Kidney epithelial cell (primary cell): Measurements from ENCODE around the gene HCRTR1. TPM values are rescaled to one million over a fixed set of nuclear protein-coding genes. Genes with fewer than 3 reads are reported as not detected.

Experiments used
- DNase-seq: peaks from one replicate; pipeline ENCODE4 v3.0.0-alpha.2; 2010; ENCODE audit warnings: low read depth
- H3K27me3 ChIP-seq: 2 replicates; pipeline ENCODE4 v1.6.0; 2011; ENCODE audit warnings: low read length; ENCODE audit not compliant: control insufficient read depth, insufficient read depth
- H3K36me3 ChIP-seq: 2 replicates; pipeline ENCODE4 v1.5.1; 2011; ENCODE audit warnings: low read length; ENCODE audit not compliant: control insufficient read depth, insufficient read depth
- H3K4me3 ChIP-seq: 2 replicates; pipeline ENCODE4 v1.5.1; 2011; ENCODE audit warnings: low read depth, mild to moderate bottlenecking, control low read depth, low read length
- total RNA-seq: library from RNA; depleted of rRNA; stranded (reverse); fragments of >200 nt; gene quantifications from 2 replicates; pipeline ENCODE4 v1.2.3, GENCODE V29; 2015
- TF ChIP-seq, protein P1 (sequence below): IDR thresholded peaks from 2 replicates; pipeline ENCODE4 v1.5.1; 2011; ENCODE audit warnings: mild to moderate bottlenecking, moderate library complexity, low read length, control low read depth, inconsistent platforms; ENCODE audit not compliant: insufficient read depth, poor library complexity, severe bottlenecking

Gene HCRTR1
- total RNA-seq, 1 donor from 2014 or later = not detected

DNA sequence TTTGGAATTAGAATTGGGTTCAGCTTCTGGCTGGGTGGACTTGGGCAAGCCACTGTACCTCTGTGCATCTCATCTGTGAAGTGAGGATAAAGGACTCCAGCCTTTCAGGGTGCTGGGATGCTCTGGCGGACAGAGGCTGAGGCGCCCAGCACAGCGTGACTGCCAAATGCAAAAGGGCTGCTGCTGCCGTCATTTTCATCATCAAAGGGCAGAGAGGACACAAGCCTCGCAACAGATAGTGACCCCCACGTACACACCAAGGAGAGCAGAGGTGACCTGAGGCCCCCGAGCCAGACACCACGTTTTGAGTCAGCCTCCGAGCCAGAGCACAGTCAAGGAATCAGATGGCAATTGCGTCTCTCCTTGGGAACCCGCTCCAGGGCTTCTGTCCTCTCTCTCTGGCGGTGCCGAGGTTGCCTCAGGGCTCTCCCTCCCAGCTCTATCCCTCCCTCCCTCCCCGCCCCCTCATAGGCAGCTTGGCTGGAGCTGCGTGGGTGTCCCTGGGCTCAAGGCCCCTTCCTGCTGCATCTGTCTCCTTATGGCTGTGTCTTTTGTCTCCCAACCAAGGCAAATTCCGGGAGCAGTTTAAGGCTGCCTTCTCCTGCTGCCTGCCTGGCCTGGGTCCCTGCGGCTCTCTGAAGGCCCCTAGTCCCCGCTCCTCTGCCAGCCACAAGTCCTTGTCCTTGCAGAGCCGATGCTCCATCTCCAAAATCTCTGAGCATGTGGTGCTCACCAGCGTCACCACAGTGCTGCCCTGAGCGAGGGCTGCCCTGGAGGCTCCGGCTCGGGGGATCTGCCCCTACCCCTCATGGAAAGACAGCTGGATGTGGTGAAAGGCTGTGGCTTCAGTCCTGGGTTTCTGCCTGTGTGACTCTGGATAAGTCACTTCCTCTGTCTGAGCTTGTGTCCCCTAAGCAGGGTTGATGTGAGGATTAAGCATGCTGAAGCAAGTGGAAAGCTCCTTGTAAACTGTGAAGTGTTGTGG is 9.0 kb downstream of the HCRTR1 start:
- Histone ChIP-seq H3K36me3 (peaks cover 4% of the 10 kb centered on the region), H3K27me3 (no peaks in the 10 kb centered on the region), H3K4me3 (no peak overlapping the region)
- TF ChIP-seq, protein P1, sequence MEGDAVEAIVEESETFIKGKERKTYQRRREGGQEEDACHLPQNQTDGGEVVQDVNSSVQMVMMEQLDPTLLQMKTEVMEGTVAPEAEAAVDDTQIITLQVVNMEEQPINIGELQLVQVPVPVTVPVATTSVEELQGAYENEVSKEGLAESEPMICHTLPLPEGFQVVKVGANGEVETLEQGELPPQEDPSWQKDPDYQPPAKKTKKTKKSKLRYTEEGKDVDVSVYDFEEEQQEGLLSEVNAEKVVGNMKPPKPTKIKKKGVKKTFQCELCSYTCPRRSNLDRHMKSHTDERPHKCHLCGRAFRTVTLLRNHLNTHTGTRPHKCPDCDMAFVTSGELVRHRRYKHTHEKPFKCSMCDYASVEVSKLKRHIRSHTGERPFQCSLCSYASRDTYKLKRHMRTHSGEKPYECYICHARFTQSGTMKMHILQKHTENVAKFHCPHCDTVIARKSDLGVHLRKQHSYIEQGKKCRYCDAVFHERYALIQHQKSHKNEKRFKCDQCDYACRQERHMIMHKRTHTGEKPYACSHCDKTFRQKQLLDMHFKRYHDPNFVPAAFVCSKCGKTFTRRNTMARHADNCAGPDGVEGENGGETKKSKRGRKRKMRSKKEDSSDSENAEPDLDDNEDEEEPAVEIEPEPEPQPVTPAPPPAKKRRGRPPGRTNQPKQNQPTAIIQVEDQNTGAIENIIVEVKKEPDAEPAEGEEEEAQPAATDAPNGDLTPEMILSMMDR = no peak
- no peak for DNase-seq

DNA sequence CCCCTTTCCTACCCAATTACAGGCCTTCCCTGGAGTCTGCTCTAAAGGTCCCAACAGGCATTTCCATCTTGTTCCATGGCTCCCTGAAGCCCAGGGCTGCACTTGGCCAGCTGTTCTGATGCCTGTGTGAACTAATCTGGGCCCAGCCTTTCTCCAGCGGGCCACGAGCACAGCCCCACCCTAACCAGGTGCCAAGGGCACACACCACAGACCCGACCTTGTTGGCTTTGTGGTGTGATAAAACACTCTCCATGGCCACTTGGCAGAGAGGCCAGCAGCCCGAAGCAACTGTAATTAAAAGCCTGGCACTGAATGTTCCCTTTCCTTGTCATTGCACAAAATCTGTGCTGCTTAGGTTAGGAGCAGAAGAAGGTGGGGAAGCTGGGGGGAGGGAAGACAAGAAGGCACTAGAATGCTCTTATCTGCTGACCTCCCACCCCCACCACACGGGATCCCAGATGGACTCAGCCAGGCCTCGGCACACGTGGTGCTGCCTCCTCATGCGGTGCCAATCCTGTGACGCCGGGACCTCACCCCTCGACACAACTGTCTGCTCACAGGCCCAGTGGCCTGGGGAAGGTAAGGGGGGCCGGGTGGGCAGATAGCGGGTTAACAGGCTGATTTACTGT is 9.9 kb downstream of the HCRTR1 start:
- H3K27me3 ChIP-seq = no peaks in the 10 kb centered on the region
- no peak overlapping the region for H3K4me3 ChIP-seq
- H3K36me3 ChIP-seq = peaks cover 4% of the 10 kb centered on the region
- TF ChIP-seq, protein P1 = no peak
- DNase-seq = no peak

DNA sequence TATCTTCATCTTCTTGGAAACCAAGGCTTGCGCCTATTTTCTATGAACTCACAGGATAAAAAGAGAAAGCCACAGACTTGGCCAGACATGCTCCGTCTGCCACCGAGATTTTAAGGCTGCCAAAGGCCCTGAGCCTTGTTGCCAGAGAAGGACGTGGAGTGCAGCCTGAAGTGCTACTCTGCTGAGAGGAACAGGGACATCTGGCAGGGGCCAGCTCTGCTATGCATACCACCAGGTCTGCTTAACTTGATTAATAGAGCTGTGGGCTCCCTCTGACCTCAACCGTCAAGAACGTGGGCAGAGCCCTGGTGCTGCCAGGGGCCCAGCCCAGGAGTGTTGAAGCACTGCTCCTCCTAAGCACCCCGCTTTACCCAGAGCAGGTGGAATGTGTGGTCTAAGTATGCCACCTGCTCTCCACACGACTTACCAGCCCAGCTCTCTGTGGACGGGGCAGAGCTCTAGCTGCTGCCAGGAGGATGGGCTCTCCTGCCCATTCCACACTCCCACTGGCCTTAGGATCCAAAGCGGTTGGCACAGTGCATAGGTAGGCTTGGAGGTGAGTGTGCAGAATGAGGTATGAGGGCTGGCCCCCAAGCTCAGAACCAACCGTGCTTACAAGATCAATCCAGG is 10.6 kb downstream of the HCRTR1 start:
- Histone ChIP-seq H3K27me3 (no peaks in the 10 kb centered on the region), H3K36me3 (peaks cover 4% of the 10 kb centered on the region), H3K4me3 (no peak overlapping the region)
- TF ChIP-seq, protein P1 = no peak
- DNase-seq = no peak

DNA sequence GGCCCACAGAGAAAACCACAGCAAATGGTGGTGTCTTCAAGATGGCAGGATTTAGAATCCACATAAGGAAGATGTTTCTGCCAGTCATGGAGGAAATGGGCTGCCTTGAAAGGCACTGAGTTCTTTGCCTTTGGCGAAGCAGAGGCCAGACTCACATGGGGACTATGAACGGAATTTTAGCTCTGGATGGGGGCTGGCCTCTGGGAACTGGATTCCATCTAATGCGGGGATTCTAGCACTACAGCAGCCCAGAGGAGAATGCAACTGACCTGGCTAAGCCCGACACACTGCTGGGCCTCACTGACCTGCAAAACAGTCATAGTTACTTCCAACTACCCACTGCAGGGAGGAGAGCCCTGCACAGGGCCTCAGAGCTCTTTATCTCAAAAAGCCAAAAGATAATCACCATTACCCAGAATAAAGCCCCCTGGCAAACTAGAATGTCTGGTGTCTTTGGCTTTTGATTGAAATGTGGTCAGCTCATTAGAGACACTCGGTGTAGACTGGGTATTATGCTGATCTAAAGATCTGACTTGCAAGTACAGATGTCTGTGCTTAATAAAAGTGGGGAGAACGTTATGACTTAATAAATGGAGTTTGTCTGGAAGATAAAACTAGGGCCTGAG is 11.6 kb downstream of the HCRTR1 start:
- H3K4me3 ChIP-seq = no peak overlapping the region
- TF ChIP-seq, protein P1 = no peak
- DNase-seq = no peak

DNA sequence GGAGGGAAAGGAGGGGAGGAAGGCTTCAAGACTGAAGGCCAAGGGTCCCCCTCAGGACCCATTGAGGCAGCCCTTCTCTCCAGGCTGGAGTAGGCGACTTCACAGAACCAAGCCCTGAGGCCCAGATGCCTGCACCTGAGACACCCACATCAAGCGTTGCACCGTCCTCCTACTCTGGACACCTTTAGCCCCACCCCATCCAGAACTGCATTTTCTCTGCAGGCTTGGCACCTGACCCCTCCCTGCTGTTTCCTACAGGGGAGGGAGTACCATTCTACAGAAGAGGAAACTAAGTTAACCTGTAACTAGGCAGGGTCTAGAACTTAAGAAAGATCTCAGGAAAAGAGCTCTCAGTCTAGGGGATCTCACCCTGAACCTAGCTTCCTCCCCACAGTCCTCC is 15.2 kb downstream of the HCRTR1 start:
- TF ChIP-seq, protein P1 = no peak
- Histone ChIP-seq H3K36me3 (peaks cover 4% of the 10 kb centered on the region), H3K27me3 (no peaks in the 10 kb centered on the region), H3K4me3 (no peak overlapping the region)
- no peak for DNase-seq

More for the DNA sequence above, 11.6 kb downstream of the HCRTR1 start:
- no peaks in the 10 kb centered on the region for H3K27me3 ChIP-seq
- peaks cover 4% of the 10 kb centered on the region for H3K36me3 ChIP-seq
